Subcutaneous adipose tissue (tissue), 4 donors: Measurements from ENCODE around the gene DCDC2C. TPM values are rescaled to one million over a fixed set of nuclear protein-coding genes. Genes with fewer than 3 reads are reported as not detected.

Experiments used
- CTCF ChIP-seq: fragments of 450-650 bp; IDR thresholded peaks from one replicate; pipeline ENCODE4 v1.5.1; 2016; ENCODE audit warnings: low read depth, mild to moderate bottlenecking, control low read depth, antibody characterized with exemption, moderate library complexity
- total RNA-seq, 4 donors: library from RNA; depleted of rRNA; stranded (reverse); fragments of >200 nt; gene quantifications; one replicate each; pipeline ENCODE4 v1.1.0, GENCODE V29; 2016

DCDC2C gene
- total RNA-seq, 4 donors from 2014 or later, result not detected

DNA sequence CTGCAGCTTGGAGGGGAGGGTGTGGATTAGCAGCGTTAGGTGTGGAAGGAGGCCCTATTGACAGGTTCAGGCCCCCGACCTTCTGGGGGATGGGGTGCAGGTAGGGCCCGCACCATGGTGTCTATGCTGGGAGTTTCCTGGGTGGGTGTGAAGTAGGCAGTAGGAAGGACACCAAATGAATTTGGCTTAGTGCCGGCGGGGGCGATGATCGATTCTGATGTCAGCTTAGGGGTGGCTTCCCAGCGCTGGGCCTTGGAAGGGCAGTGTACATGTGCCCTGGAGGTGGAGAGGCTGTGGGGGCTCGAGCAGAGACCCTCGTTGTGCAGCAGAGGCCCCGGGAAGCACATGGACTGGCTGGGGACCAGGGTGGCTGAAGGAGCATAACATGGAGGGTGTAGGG, 21.6 kb downstream of the DCDC2C start:
- no peak for TF ChIP-seq CTCF

- no peak for TF ChIP-seq CTCF
Measured at GRCh38 chr2:3725458-3726250, 22.3 kb downstream of the DCDC2C start.

DNA sequence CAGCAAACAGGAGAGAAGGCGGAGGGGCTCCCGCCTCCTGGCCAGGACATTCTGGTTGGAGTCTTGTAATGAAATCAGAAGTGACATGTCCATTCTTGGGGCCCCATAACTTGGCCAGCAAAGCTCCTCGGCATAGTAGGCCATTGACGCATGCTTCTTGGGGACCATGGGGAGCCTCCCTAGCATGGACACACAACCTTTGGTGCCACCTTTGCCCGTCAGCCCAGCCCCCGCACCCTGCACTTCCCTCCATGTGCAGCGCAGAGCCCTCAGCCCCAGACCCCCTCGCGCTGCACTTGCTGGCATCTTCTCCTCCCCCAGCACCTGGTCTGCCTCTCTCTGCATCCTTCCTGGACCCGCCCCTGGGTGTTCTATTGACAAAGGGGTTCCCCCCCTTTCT, 23.1 kb downstream of the DCDC2C start:
- TF ChIP-seq CTCF, result no peak

DNA sequence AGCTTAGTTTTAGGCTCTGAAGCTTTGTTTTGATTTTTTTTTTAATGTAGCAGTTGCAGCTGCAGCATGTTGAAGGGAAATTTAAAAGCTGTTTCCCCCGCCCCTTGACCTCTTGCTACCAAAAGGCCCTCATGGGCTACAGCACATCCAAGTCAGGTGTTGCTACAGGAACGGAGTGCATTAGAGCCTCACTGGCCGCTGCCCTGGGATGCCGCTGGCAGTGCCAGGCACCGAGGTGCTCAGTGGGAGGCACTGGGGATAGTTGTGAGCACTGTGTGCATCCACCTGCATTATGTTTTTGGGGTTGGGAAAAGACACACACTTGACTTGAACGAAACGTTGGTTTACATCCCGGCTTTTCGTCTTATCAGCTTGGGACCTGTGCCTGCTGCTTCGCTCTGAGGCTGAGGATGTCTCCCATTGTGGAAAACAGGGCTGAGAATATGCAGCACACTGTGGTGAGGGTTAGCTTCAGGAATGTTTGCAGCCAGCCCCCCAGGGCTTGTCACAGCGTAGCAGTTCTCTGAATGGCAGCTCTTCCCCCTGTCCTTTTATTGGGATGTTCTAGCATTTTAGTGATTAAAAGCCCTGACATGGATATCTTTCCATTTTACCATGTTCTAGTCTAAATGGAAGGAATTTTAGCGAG, 24.1 kb downstream of the DCDC2C start:
- TF ChIP-seq CTCF, result no peak

GRCh38 chr2:3728104-3729054, 25.0 kb downstream of the DCDC2C start:
- TF ChIP-seq CTCF, result no peak

GRCh38 chr2:3729055-3729448, 25.7 kb downstream of the DCDC2C start:
- TF ChIP-seq CTCF, result no peak

- no peak for TF ChIP-seq CTCF
Measured at GRCh38 chr2:3729786-3730185, 26.4 kb downstream of the DCDC2C start.
